Right atrium auricular region (tissue), 2 donors: ENCODE measurements around the gene ORAI1. TPM values are rescaled to one million over a fixed set of nuclear protein-coding genes. Genes with fewer than 3 reads are reported as not detected.
A peak's percentile ranks its signal among the peaks of the same experiment; 100 is the strongest.
"Not testable (repeated sequence)": the region's sequence is repeated elsewhere in the genome, so short reads cannot be mapped to it uniquely, and the experiment has no call there.

Experiments
- DNase-seq: peaks from one replicate; pipeline ENCODE4 v3.0.0-alpha.2; 2019; ENCODE audit warnings: low spot score
- H3K27ac ChIP-seq, 2 donors: fragments of 200-600 bp; sonication (generic); 1 replicate in 1 of 2; 2 replicates in 1 of 2; pipeline ENCODE4 v1.5.1; 2016 to 2019
- H3K27me3 ChIP-seq, 2 donors: fragments of 200-600 bp; sonication (generic); one replicate each; pipeline versions ENCODE4 v1.5.1 to v1.6.0; 2017 to 2019
- H3K36me3 ChIP-seq: fragments of 200-600 bp; sonication (generic); one replicate; pipeline ENCODE4 v1.5.1; 2016
- H3K4me1 ChIP-seq, 2 donors: fragments of 200-600 bp; sonication (generic); one replicate each; pipeline versions ENCODE4 v1.5.1 to v1.6.0; 2017 to 2019
- H3K4me3 ChIP-seq, 2 donors: fragments of 200-600 bp; sonication (generic); 1 replicate in 1 of 2; 2 replicates in 1 of 2; pipeline ENCODE4 v1.5.1; 2017 to 2019; ENCODE audit warnings: mild to moderate bottlenecking in 1 of 2, moderate library complexity in 1 of 2
- H3K9me3 ChIP-seq, 2 donors: fragments of 200-600 bp; sonication (generic); one replicate each; pipeline ENCODE4 v1.5.1; 2019
- total RNA-seq, 2 donors: library from RNA; depleted of rRNA; stranded (reverse); fragments of >200 nt; gene quantifications; one replicate each; pipeline ENCODE4 v1.1.0, GENCODE V29; 2016
- TF ChIP-seq, protein P1 (sequence below), 2 donors: fragments of 200-600 bp; sonication (generic); IDR thresholded peaks; one replicate each; pipeline ENCODE4 v1.5.1; 2019; ENCODE audit warnings: antibody characterized with exemption in 2 of 2

ORAI1 gene
- total RNA-seq, 2 donors from 2014 or later: 6.8 to 8.3 TPM

DNA sequence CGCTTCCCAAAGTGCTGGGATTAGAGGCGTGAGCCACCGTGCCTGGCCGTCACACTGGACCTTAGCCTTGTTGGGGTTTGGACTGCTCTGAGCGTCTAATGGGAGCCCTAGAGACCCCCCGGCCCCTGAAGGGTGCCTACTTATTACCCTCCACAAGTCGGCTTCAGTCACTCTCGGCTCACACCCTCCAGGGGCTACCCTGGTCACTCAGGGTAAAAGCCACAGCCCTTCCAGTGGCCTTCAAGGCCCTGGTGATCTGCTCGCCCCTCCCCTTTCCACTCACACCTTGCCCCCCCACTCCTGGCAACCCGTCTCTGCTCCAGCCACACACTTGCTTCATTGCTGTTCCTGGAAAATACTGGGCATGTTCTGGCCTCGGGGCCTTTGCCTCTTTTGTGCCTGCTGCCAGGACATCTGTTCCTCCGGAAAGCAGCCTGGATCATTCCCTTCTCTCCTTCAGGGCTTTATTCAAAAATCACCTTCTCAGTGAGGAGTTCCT, 46.7 kb downstream of the ORAI1 start:
- H3K36me3 ChIP-seq: no peaks in the 10 kb centered on the region
- no peak overlapping the region for H3K27ac ChIP-seq
- H3K27me3 ChIP-seq: no peaks in the 10 kb centered on the region
- peaks cover 0 to 18% of the 10 kb centered on the region in 2 donors for H3K4me1 ChIP-seq
- peak overlapping the region in 1 of 2 donors; percentile 56 for H3K4me3 ChIP-seq
- DNase-seq: no peak
- TF ChIP-seq, protein P1, sequence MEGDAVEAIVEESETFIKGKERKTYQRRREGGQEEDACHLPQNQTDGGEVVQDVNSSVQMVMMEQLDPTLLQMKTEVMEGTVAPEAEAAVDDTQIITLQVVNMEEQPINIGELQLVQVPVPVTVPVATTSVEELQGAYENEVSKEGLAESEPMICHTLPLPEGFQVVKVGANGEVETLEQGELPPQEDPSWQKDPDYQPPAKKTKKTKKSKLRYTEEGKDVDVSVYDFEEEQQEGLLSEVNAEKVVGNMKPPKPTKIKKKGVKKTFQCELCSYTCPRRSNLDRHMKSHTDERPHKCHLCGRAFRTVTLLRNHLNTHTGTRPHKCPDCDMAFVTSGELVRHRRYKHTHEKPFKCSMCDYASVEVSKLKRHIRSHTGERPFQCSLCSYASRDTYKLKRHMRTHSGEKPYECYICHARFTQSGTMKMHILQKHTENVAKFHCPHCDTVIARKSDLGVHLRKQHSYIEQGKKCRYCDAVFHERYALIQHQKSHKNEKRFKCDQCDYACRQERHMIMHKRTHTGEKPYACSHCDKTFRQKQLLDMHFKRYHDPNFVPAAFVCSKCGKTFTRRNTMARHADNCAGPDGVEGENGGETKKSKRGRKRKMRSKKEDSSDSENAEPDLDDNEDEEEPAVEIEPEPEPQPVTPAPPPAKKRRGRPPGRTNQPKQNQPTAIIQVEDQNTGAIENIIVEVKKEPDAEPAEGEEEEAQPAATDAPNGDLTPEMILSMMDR (IDR thresholded peaks at IDR 0.05): no peak
- no peaks in the 10 kb centered on the region for H3K9me3 ChIP-seq

DNA sequence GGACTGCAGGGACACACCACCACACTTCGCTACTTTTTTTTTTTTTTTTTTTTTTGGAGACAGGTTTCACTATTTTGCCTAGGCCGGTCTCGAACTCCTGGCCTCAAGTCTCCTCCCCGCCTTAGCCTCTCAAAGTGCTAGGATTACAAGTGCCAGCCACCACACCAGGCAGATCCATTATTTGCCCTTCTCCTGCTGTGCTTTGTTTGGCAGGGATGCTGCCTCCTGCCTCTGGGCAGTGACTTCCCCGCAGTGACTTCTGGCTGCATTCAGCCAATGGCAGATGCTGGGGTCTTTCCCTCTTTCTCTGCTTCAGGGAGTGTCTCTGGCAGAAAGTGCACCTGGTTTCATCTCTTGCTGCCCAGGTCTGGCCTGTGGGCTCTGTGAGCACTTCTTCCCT, 49.9 kb downstream of the ORAI1 start:
- Histone ChIP-seq H3K27me3 (no peaks in the 10 kb centered on the region), H3K36me3 (no peaks in the 10 kb centered on the region), H3K4me1 (peaks cover 0 to 18% of the 10 kb centered on the region in 2 donors), H3K9me3 (no peaks in the 10 kb centered on the region), H3K4me3 (no peak overlapping the region), H3K27ac (no peak overlapping the region)
- no peak for DNase-seq
- TF ChIP-seq, protein P1 (IDR thresholded peaks at IDR 0.05): no peak

DNA sequence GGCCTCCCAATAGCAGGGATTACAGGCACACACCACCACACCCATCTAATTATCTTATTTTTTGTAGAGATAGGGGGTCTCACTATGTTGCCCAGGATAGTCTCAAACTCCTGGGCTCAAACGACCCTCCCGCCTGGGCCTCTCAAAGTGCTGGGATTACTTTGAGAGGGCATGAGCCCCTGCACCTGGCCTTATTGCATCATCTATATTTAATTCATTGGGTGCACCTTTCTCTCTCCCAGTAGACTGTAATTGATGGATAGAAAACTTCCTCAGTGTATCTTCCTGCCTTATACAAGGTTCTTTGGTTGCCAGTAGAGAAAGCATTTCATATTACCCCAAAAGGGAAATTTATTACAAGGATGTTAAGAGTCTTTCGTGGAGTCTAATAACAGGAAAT, 52.0 kb downstream of the ORAI1 start:
- H3K27me3 ChIP-seq: no peaks in the 10 kb centered on the region
- H3K9me3 ChIP-seq: no peaks in the 10 kb centered on the region
- no peaks in the 10 kb centered on the region for H3K4me1 ChIP-seq
- TF ChIP-seq, protein P1 (IDR thresholded peaks at IDR 0.05): no peak
- DNase-seq: no peak
- H3K27ac ChIP-seq: no peak overlapping the region
- no peak overlapping the region for H3K4me3 ChIP-seq
- H3K36me3 ChIP-seq: no peaks in the 10 kb centered on the region

DNA sequence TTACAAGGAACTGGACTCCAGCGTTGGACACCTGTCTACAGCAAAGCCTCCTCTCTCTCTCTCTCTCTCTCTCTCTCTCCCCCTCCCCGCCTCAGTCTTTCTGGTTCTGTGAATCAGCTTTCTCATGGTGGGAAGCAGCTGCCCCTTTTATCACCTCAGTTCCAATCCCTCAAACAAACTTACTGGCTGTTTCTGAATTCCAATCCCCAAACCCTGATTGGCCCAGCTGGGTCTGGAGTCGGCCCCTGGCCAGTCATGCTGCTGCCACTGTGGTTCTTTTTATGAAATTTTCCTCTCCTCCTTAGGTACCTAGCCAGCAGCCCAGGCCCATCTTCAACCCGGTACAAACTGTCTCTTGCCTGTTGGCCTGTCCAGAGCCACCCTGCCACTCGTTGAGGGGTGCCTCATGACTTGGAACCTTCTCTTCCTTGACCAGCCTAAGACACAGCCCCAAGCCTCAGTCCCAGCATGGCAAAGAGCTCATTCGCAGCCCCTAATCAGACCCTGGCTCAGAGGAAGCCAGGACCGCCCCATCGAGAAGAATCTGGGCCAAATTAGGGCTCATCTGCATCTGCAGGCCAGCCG, 52.5 kb downstream of the ORAI1 start:
- Histone ChIP-seq H3K27ac (no peak overlapping the region), H3K4me3 (no peak overlapping the region), H3K4me1 (no peaks in the 10 kb centered on the region), H3K27me3 (no peaks in the 10 kb centered on the region), H3K9me3 (no peaks in the 10 kb centered on the region), H3K36me3 (no peaks in the 10 kb centered on the region)
- DNase-seq: no peak
- TF ChIP-seq, protein P1 (IDR thresholded peaks at IDR 0.05): no peak

DNA sequence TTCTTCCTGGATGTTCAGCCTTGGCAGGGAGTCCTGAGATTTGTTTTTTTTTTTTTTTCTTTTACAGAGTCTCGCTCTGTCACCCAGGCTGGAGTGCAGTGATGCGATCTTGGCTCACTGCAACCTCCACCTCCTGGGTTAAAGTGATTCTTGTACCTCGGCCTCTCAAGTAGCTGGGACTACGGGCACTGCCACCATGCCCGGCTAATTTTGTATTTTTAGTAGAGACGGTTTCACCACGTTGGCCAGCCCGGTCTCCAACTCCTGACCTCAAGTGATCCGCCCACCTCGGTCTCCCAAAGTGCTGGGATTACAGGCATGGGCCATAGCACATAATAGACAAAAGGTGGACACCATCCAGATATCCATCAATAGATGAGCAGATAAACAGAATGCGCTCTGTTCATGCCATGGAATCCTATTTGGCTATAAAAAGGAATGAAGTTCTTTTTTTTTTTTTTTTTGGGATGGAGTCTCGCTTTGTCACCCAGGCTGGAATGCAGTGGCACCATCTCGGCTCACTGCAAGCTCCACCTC, 53.4 kb downstream of the ORAI1 start:
- H3K9me3 ChIP-seq, H3K36me3 ChIP-seq, H3K4me3 ChIP-seq, H3K4me1 ChIP-seq, H3K27me3 ChIP-seq, H3K27ac ChIP-seq, DNase-seq: not testable (repeated sequence)

DNA sequence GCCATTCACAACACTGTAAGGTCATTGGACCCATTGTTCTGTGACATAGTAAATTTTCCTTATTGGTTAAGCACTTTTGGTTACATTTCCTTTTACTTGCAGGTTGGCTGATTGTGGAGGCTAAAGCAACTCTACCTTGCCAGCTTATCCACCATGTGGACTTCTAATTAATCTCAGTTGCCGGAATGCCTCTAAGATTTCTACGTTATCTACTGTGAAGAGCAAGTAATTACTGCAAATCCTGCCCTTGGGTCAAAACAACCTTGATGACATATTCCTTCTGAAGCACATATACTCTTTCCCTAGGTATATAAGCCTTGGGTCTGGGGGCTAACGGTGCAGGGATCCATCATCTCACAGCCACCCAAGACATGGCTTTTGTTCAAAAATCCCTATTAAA, 62.6 kb downstream of the ORAI1 start:
- H3K4me1 ChIP-seq: no peaks in the 10 kb centered on the region
- no peak overlapping the region for H3K27ac ChIP-seq
- TF ChIP-seq, protein P1 (IDR thresholded peaks at IDR 0.05): no peak

More for the DNA sequence above, 62.6 kb downstream of the ORAI1 start:
- no peaks in the 10 kb centered on the region for H3K36me3 ChIP-seq
- H3K9me3 ChIP-seq: no peaks in the 10 kb centered on the region
- no peak for DNase-seq
- H3K27me3 ChIP-seq: no peaks in the 10 kb centered on the region
- H3K4me3 ChIP-seq: no peak overlapping the region
